Stimulated activated CD8-positive, alpha-beta memory T cell treated with anti-CD3 and anti-CD28 coated beads, Interleukin-12 subunit alpha, Interleukin-12 subunit beta, amount 100 ng/mL, for 1 hour (primary cell): ENCODE data around the gene KCNH2.

ENCODE experiments used
- DNase-seq: peaks from one replicate; pipeline ENCODE4 v3.0.0-alpha.2; 2020; ENCODE audit warnings: low read depth

The KCNH2 gene

GRCh38 chr7:150994838-150995510, 16.9 kb upstream of the KCNH2 start:
- no peak for DNase-seq

- no peak for DNase-seq
Measured at GRCh38 chr7:150994141-150994837, 16.2 kb upstream of the KCNH2 start.

GRCh38 chr7:150993511-150993910, 15.4 kb upstream of the KCNH2 start:
- no peak for DNase-seq

GRCh38 chr7:150992833-150993302, 14.7 kb upstream of the KCNH2 start:
- no peak for DNase-seq

- no peak for DNase-seq
Measured at GRCh38 chr7:150992051-150992640, 14.0 kb upstream of the KCNH2 start.

GRCh38 chr7:150990416-150991186, 12.5 kb upstream of the KCNH2 start, which contains the start of gene NOS3:
Gene NOS3 (plus strand): TSS chr7:150991017. CDS start chr7:150993804, 2,787 bp downstream.
- no peak for DNase-seq

GRCh38 chr7:150989456-150989855, 11.3 kb upstream of the KCNH2 start:
- DNase-seq = no peak

- DNase-seq = peak; percentile 42
Measured at GRCh38 chr7:150988230-150989226, 10.4 kb upstream of the KCNH2 start.

- no peak for DNase-seq
Measured at GRCh38 chr7:150986556-150986955, 8.4 kb upstream of the KCNH2 start.

GRCh38 chr7:150986099-150986512, 8.0 kb upstream of the KCNH2 start:
- no peak for DNase-seq

GRCh38 chr7:150983893-150984368, 5.8 kb upstream of the KCNH2 start:
- DNase-seq = no peak

- DNase-seq = no peak
Measured at GRCh38 chr7:150982351-150982750, 4.2 kb upstream of the KCNH2 start.

GRCh38 chr7:150981644-150982043, 3.5 kb upstream of the KCNH2 start:
- DNase-seq = no peak

GRCh38 chr7:150980663-150981062, 2.5 kb upstream of the KCNH2 start:
- no peak for DNase-seq

GRCh38 chr7:150979713-150980390, 1.7 kb upstream of the KCNH2 start:
- no peak for DNase-seq

- DNase-seq = no peak
Measured at GRCh38 chr7:150977382-150978125, 567 bp downstream of the KCNH2 start.

GRCh38 chr7:150976529-150977381, 1.4 kb downstream of the KCNH2 start:
- no peak for DNase-seq

GRCh38 chr7:150975536-150976319, 2.4 kb downstream of the KCNH2 start:
- DNase-seq = no peak
